Endodermal cell (in vitro differentiated cells): Measurements from ENCODE around the gene NFATC2. TPM values are rescaled to one million over a fixed set of nuclear protein-coding genes. Genes with fewer than 3 reads are reported as not detected.

Experiments used
- DNase-seq: peaks from one replicate; pipeline ENCODE4 v3.0.0-alpha.2; 2017
- H3K27ac ChIP-seq: 2 replicates; pipeline ENCODE4 v1.5.1; 2013; ENCODE audit warnings: mild to moderate bottlenecking, low read depth, low read length, moderate library complexity
- H3K27me3 ChIP-seq: 2 replicates; pipeline ENCODE4 v1.6.1; 2013; ENCODE audit warnings: mild to moderate bottlenecking, low read length, moderate library complexity; ENCODE audit not compliant: insufficient read depth, control insufficient read depth, poor library complexity, severe bottlenecking
- H3K36me3 ChIP-seq: 2 replicates; pipeline ENCODE4 v1.7.0; 2013; ENCODE audit warnings: mild to moderate bottlenecking, low read length, moderate library complexity; ENCODE audit not compliant: control insufficient read depth, insufficient read depth
- H3K4me1 ChIP-seq: one replicate; pipeline ENCODE4 v1.7.0; 2013; ENCODE audit warnings: low read length; ENCODE audit not compliant: control insufficient read depth, insufficient read depth
- H3K4me3 ChIP-seq: 2 replicates; pipeline ENCODE4 v1.5.1; 2013; ENCODE audit warnings: mild to moderate bottlenecking, low read length, moderate library complexity
- H3K9ac ChIP-seq: 2 replicates; pipeline ENCODE4 v1.6.1; 2013; ENCODE audit warnings: mild to moderate bottlenecking, low read length, moderate library complexity; ENCODE audit not compliant: poor library complexity, severe bottlenecking; ENCODE audit errors: extremely low read depth
- H3K9me3 ChIP-seq: 2 replicates; pipeline ENCODE4 v1.6.1; 2013; ENCODE audit warnings: mild to moderate bottlenecking, low read length, moderate library complexity; ENCODE audit not compliant: control insufficient read depth
- H3K27ac Mint-ChIP-seq: 2 replicates; pipeline ENCODE4 v1.8.0; 2020; ENCODE audit warnings: mixed read lengths
- H3K27me3 Mint-ChIP-seq: 2 replicates; pipeline ENCODE4 v1.8.0; 2021; ENCODE audit warnings: mild to moderate bottlenecking, mixed read lengths; ENCODE audit not compliant: insufficient read depth
- H3K36me3 Mint-ChIP-seq: 2 replicates; pipeline ENCODE4 v1.8.0; 2020; ENCODE audit warnings: low read depth, mixed read lengths
- H3K4me1 Mint-ChIP-seq: 2 replicates; pipeline ENCODE4 v1.8.0; 2020; ENCODE audit warnings: mixed read lengths
- H3K4me3 Mint-ChIP-seq: 2 replicates; pipeline ENCODE4 v1.8.0; 2020; ENCODE audit warnings: mild to moderate bottlenecking, moderate library complexity, mixed read lengths
- H3K9me3 Mint-ChIP-seq: 2 replicates; pipeline ENCODE4 v1.8.0; 2020; ENCODE audit warnings: mild to moderate bottlenecking, mixed read lengths
- CTCF ChIP-seq: fragments of 200-600 bp; sonication (generic); conservative IDR thresholded peaks from 2 replicates; pipeline ENCODE4 v1.5.0; 2021; ENCODE audit warnings: antibody characterized with exemption, mild to moderate bottlenecking
- WGBS, 2 experiments: methylation state at CpG; one replicate each; pipeline versions ENCODE4 v1.1.5 to v1.1.7; 2013; ENCODE audit warnings: missing lambda C conversion rate in 2 of 2, mixed read lengths in 1 of 2; ENCODE audit not compliant: insufficient coverage in 1 of 2, insufficient read length in 1 of 2; 5-methylcytosine and 5-hydroxymethylcytosine counted together
- total RNA-seq, 2 donors: library from RNA; stranded (reverse); fragmentation: NEBNext Ultra II Directional in 1 of 2; extraction: Animal tissue kit (Norgen Biotek cat#: 25700) in 1 of 2; gene quantifications; 2 replicates in 1 of 2; 3 replicates in 1 of 2; pipeline ENCODE4 v1.2.1, GENCODE V29; 2021

The NFATC2 gene
- total RNA-seq, 2 donors from 2014 or later = 1.5 to 2.1 TPM

- TF ChIP-seq CTCF = no peak
- Mint-ChIP-seq H3K4me3 (no peak overlapping the region), H3K36me3 (no peaks in the 10 kb centered on the region), H3K9me3 (no peaks in the 10 kb centered on the region), H3K27ac (no peak overlapping the region), H3K4me1 (peaks cover 21% of the 10 kb centered on the region), H3K27me3 (no peaks in the 10 kb centered on the region)
- Histone ChIP-seq H3K36me3 (no peaks in the 10 kb centered on the region), H3K27ac (no peak overlapping the region), H3K4me3 (no peak overlapping the region), H3K4me1 (no peaks in the 10 kb centered on the region), H3K9ac (no peak overlapping the region), H3K27me3 (no peaks in the 10 kb centered on the region), H3K9me3 (no peaks in the 10 kb centered on the region)
- 78 to 86% methylated on average over 9 to 21 of the region's 21 CpGs for WGBS, 2 experiments
- peak; percentile 35 for DNase-seq
Observed at GRCh38 chr20:51497542-51498467, 44.7 kb downstream of the NFATC2 start.

- no peak overlapping the region for H3K27ac Mint-ChIP-seq
- Histone ChIP-seq H3K4me1 (no peaks in the 10 kb centered on the region), H3K27ac (no peak overlapping the region), H3K9ac (no peak overlapping the region), H3K9me3 (no peaks in the 10 kb centered on the region), H3K4me3 (no peak overlapping the region), H3K27me3 (no peaks in the 10 kb centered on the region), H3K36me3 (no peaks in the 10 kb centered on the region)
- H3K4me3 Mint-ChIP-seq = no peak overlapping the region
- H3K4me1 Mint-ChIP-seq = peaks cover 29% of the 10 kb centered on the region
- TF ChIP-seq CTCF = no peak
- WGBS, 2 experiments = 94 to 100% methylated on average over 3 to 7 of the region's 7 CpGs
- DNase-seq = peak; percentile 26
- H3K9me3 Mint-ChIP-seq = no peaks in the 10 kb centered on the region
- H3K36me3 Mint-ChIP-seq = no peaks in the 10 kb centered on the region
- H3K27me3 Mint-ChIP-seq = no peaks in the 10 kb centered on the region
Observed at GRCh38 chr20:51496964-51497363, 45.6 kb downstream of the NFATC2 start.

- no peaks in the 10 kb centered on the region for H3K27me3 ChIP-seq
- H3K36me3 ChIP-seq = no peaks in the 10 kb centered on the region
- no peak overlapping the region for H3K27ac ChIP-seq
- no peak for TF ChIP-seq CTCF
- 78 to 94% methylated on average over 5 to 7 of the region's 7 CpGs for WGBS, 2 experiments
- H3K9me3 Mint-ChIP-seq = no peaks in the 10 kb centered on the region
- H3K4me3 Mint-ChIP-seq = no peak overlapping the region
- H3K36me3 Mint-ChIP-seq = no peaks in the 10 kb centered on the region
- DNase-seq = no peak
- no peaks in the 10 kb centered on the region for H3K27me3 Mint-ChIP-seq
- no peaks in the 10 kb centered on the region for H3K9me3 ChIP-seq
- H3K9ac ChIP-seq = no peak overlapping the region
- H3K27ac Mint-ChIP-seq = no peak overlapping the region
- H3K4me3 ChIP-seq = no peak overlapping the region
- no peaks in the 10 kb centered on the region for H3K4me1 ChIP-seq
- H3K4me1 Mint-ChIP-seq = peaks cover 25% of the 10 kb centered on the region
Observed at GRCh38 chr20:51495921-51496545, 46.5 kb downstream of the NFATC2 start.
